Measurements from ENCODE around the gene KRTAP4-11.
"Not testable (repeated sequence)": the region's sequence is repeated elsewhere in the genome, so short reads cannot be mapped to it uniquely, and the experiment has no call there.

KRTAP4-11 gene

GRCh38 chr17:41083427-41083826, 34.7 kb downstream of the KRTAP4-11 start:
- not testable (repeated sequence) for DNase-seq

- DNase-seq: no peak
Observed at GRCh38 chr17:41082626-41083025, 35.5 kb downstream of the KRTAP4-11 start.

GRCh38 chr17:41076788-41077187, 41.4 kb downstream of the KRTAP4-11 start:
- DNase-seq: no peak

- DNase-seq: no peak
Observed at GRCh38 chr17:41073676-41074075, 44.5 kb downstream of the KRTAP4-11 start.

- no peak for DNase-seq
Observed at GRCh38 chr17:41071606-41072360, 46.4 kb downstream of the KRTAP4-11 start.

GRCh38 chr17:41069031-41069430, 49.1 kb downstream of the KRTAP4-11 start:
- DNase-seq: no peak

GRCh38 chr17:41067281-41067680, 50.9 kb downstream of the KRTAP4-11 start:
- DNase-seq: no peak
